Duodenal mucosa (tissue), 2 donors: ENCODE measurements around the gene MCRS1.
A peak's percentile ranks its signal among the peaks of the same experiment; 100 is the strongest.

Source experiments
- H3K27ac ChIP-seq: one replicate; pipeline ENCODE4 v1.7.0; 2013; ENCODE audit warnings: low read depth, low read length
- H3K27me3 ChIP-seq, 2 donors: one replicate each; pipeline ENCODE4 v1.7.0; 2013; ENCODE audit warnings: low read length in 2 of 2, control low read depth in 1 of 2; ENCODE audit not compliant: insufficient read depth in 2 of 2, control insufficient read depth in 1 of 2
- H3K36me3 ChIP-seq, 2 donors: one replicate each; pipeline ENCODE4 v1.7.0; 2013; ENCODE audit warnings: low read length in 2 of 2, control low read depth in 1 of 2; ENCODE audit not compliant: insufficient read depth in 2 of 2, control insufficient read depth in 1 of 2
- H3K4me1 ChIP-seq, 2 donors: one replicate each; pipeline ENCODE4 v1.7.0; 2013; ENCODE audit warnings: low read length in 2 of 2, control low read depth in 1 of 2; ENCODE audit not compliant: insufficient read depth in 2 of 2, control insufficient read depth in 1 of 2
- H3K4me3 ChIP-seq, 2 donors: one replicate each; pipeline ENCODE4 v1.7.0; 2013; ENCODE audit warnings: low read length in 2 of 2, low read depth in 1 of 2
- H3K9ac ChIP-seq, 2 donors: one replicate each; pipeline ENCODE4 v1.7.0; 2013; ENCODE audit warnings: low read length in 2 of 2, low read depth in 1 of 2
- H3K9me3 ChIP-seq, 2 donors: one replicate each; pipeline ENCODE4 v1.7.0; 2013; ENCODE audit warnings: low read length in 2 of 2, control low read depth in 1 of 2; ENCODE audit not compliant: control insufficient read depth in 1 of 2

MCRS1 gene

DNA sequence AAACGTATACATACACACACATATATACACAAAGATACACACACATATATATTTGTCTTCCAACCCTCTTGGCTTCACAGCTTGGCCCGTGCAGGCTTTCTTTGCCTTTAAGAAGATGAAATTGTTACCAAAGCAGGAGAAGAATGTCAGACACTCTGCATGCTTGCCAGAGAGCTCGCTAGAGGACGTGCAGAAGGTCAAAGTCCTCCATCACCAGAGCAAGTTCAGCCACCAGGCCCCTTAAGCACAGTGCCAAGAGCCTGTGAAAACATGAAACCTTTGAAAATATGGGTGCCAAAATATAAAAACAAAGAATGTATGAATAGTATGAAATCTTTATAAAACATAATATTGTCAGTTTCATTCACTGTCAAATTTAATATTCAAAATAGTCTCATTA is 14.9 kb upstream of the MCRS1 start:
- Histone ChIP-seq H3K4me1 (peaks cover 0 to 5% of the 10 kb centered on the region in 2 donors), H3K36me3 (peaks cover 0 to 10% of the 10 kb centered on the region in 2 donors), H3K27me3 (no peaks in the 10 kb centered on the region), H3K9ac (no peak overlapping the region), H3K9me3 (no peaks in the 10 kb centered on the region), H3K4me3 (no peak overlapping the region), H3K27ac (no peak overlapping the region)

DNA sequence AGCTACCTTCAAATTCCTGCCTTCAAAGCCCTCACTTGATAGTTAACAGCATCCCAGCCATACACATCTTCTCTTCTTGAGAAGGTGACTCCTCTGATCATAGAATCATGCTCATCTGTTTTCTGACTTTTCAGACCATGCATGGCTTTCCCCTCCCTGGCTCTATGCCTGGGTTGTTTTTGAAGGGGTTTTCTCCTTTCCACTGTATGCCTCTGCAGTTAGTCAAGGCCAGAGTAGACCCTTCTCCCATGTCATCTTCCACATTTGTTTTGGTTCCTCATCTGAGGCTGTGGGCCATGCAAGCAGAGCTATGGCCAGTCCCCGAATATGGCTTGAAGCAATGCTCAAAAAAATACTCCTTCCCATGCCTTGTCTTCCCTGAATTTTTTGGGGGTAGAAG is 14.3 kb upstream of the MCRS1 start:
- Histone ChIP-seq H3K4me3 (no peak overlapping the region), H3K9ac (no peak overlapping the region), H3K27ac (no peak overlapping the region), H3K9me3 (no peaks in the 10 kb centered on the region), H3K36me3 (peaks cover 0 to 10% of the 10 kb centered on the region in 2 donors), H3K27me3 (no peaks in the 10 kb centered on the region), H3K4me1 (peaks cover 0 to 5% of the 10 kb centered on the region in 2 donors)

GRCh38 chr12:49580572-49581535 is 12.9 kb upstream of the MCRS1 start:
- no peak overlapping the region for H3K9ac ChIP-seq
- peaks cover 0 to 5% of the 10 kb centered on the region in 2 donors for H3K4me1 ChIP-seq
- H3K27ac ChIP-seq, result no peak overlapping the region
- H3K36me3 ChIP-seq, result peaks cover 0 to 10% of the 10 kb centered on the region in 2 donors
- H3K27me3 ChIP-seq, result no peaks in the 10 kb centered on the region
- H3K4me3 ChIP-seq, result no peak overlapping the region
- no peaks in the 10 kb centered on the region for H3K9me3 ChIP-seq

DNA sequence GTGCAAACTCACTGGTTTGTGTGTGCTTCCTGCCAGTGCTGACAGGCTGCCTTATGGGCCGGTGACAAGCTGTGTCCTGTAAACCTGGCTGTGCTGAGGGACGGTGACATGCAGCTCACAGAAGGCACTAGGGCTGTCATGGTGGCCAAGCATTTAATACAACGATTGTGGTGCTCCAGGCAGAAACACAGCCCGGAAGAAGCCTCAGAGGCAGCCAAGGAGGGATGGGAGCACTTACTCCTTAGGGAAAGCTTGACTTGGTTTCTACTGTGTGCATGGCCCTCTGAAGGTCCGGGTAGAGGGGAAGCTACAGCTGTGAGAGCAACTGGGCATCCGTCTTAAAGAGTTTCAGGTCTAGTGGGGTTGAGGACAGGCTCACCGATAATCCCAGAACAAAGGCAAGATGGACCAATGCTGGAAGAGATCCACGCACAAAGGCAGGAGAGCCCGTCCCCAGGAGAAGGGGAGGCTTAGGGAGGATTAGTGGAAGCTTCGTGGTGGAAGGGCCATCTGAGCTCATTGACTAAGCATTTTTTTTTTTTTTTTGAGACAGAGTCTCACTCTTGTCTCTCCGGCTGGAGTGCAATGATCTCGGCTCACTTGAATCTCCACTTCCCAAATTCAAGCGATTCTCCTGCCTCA is 10.7 kb upstream of the MCRS1 start:
- H3K27ac ChIP-seq, result no peak overlapping the region
- H3K4me1 ChIP-seq, result peaks cover 0 to 2% of the 10 kb centered on the region in 2 donors
- no peak overlapping the region for H3K9ac ChIP-seq
- H3K9me3 ChIP-seq, result no peaks in the 10 kb centered on the region
- no peak overlapping the region for H3K4me3 ChIP-seq
- H3K27me3 ChIP-seq, result no peaks in the 10 kb centered on the region
- peaks cover 0 to 7% of the 10 kb centered on the region in 2 donors for H3K36me3 ChIP-seq

GRCh38 chr12:49577589-49578315 is 9.8 kb upstream of the MCRS1 start:
- no peaks in the 10 kb centered on the region for H3K9me3 ChIP-seq
- H3K4me1 ChIP-seq, result peaks cover 0 to 2% of the 10 kb centered on the region in 2 donors
- H3K9ac ChIP-seq, result no peak overlapping the region
- H3K36me3 ChIP-seq, result peaks cover 0 to 6% of the 10 kb centered on the region in 2 donors
- H3K4me3 ChIP-seq, result no peak overlapping the region
- no peak overlapping the region for H3K27ac ChIP-seq
- no peaks in the 10 kb centered on the region for H3K27me3 ChIP-seq

GRCh38 chr12:49568442-49569162 is 660 bp upstream of the MCRS1 start:
- peak overlapping the region; percentile 93 to 99 for H3K4me3 ChIP-seq
- H3K27ac ChIP-seq, result no peak overlapping the region
- no peaks in the 10 kb centered on the region for H3K9me3 ChIP-seq
- H3K27me3 ChIP-seq, result no peaks in the 10 kb centered on the region
- H3K9ac ChIP-seq, result peak overlapping the region; percentile 84 to 90
- H3K36me3 ChIP-seq, result peaks cover 5 to 24% of the 10 kb centered on the region in 2 donors
- H3K4me1 ChIP-seq, result peaks cover 14 to 16% of the 10 kb centered on the region in 2 donors

DNA sequence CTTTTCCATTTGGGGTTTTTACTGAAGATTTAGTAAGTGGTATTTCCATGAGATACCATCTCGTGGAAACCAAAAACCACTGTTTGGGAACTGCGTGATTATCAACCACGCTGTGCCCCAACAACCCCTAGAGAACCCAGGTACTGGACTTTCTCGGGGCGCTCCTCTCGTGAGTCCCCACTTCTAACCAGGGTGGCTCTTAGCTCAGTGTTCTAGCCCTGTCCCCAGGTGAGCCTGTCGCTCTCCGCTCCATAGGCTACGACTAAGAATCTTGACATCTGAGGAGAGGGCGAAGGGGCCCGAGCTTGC is 686 bp downstream of the MCRS1 start:
- Histone ChIP-seq H3K27ac (no peak overlapping the region), H3K27me3 (no peaks in the 10 kb centered on the region), H3K9ac (peak overlapping the region; percentile 84 to 90), H3K4me1 (peaks cover 14 to 16% of the 10 kb centered on the region in 2 donors), H3K9me3 (no peaks in the 10 kb centered on the region), H3K4me3 (peak overlapping the region; percentile 93 to 99), H3K36me3 (peaks cover 17 to 38% of the 10 kb centered on the region in 2 donors)

DNA sequence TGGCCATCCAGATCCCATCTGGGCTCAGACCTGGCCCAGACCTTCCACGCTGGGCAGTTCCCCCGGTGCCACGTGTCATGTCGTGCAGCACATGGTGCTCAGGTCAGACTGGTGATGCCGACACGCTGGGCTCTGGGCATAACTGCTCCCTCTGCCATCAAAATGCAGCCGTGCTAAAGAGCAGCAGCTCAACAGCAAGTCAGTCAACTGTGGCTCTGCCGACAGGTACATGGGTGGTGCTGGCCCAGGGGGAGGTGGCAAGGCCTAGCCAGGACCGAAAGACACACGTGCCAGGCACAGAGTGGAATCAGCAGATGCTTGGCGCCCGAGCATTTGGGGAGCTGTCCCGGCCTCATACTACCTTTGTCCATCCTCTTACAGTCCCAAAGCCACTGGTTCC is 1.6 kb downstream of the MCRS1 start:
- Histone ChIP-seq H3K27me3 (no peaks in the 10 kb centered on the region), H3K4me3 (no peak overlapping the region), H3K27ac (no peak overlapping the region), H3K9ac (no peak overlapping the region), H3K9me3 (no peaks in the 10 kb centered on the region), H3K36me3 (peaks cover 19 to 45% of the 10 kb centered on the region in 2 donors), H3K4me1 (peaks cover 14 to 16% of the 10 kb centered on the region in 2 donors)

DNA sequence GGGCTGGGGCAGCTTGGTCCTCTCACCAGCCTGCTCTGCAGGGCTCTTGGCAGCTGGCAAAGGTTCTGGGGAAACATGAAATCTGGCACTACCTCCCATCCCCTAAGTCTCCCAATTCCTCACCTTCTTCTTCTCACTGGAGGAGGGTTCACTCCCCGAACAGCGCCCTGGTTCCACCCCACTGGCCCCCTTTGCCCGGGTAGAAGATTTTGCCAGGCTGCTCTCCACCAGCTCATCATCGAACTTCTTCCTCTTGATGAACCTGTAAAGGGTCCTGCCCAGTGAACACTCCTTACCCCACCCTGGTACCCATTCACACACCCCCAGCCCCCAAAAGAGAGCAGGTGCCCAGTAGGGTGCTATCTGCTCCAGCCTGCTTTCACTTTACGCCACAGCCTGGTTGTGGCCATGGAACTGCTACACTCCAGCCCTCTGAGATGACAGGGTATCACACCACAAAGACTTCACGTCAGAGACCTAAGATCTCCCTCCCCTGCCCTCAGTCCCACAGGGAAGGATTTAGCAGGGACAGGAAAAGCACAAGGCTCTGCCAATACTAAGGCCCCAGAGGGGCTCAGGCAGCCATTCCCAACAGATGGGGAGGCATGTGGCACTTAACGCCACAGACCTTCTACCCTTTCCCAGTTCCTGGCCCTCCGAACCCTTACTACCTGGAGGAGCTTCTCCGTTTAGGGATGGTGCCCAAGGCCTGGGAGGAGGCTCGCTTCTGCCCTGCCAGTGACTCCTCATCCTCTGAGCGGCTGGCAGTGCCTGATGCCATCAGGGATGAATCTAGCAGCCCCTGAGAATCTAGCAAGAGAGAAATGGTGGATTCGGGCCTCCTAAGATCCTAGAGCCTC is 2.3 kb downstream of the MCRS1 start:
- H3K9me3 ChIP-seq, result no peaks in the 10 kb centered on the region
- H3K27ac ChIP-seq, result no peak overlapping the region
- no peak overlapping the region for H3K4me3 ChIP-seq
- H3K4me1 ChIP-seq, result peaks cover 14 to 16% of the 10 kb centered on the region in 2 donors
- no peaks in the 10 kb centered on the region for H3K27me3 ChIP-seq
- no peak overlapping the region for H3K9ac ChIP-seq
- H3K36me3 ChIP-seq, result peaks cover 19 to 52% of the 10 kb centered on the region in 2 donors
